ENCODE measurements around the gene CDH8. TPM values are rescaled to one million over a fixed set of nuclear protein-coding genes. Genes with fewer than 3 reads are reported as not detected.

Gene CDH8
- total RNA-seq, 1 experiment from 2014 or later = not detected

- Histone ChIP-seq H3K4me1 (replicated peaks; ENCODE audit: insufficient read depth) (no peaks in the 10 kb centered on the region), H3K27me3 (ENCODE audit: insufficient read depth, low read depth) (no peaks in the 10 kb centered on the region), H4K20me1 (ENCODE audit: insufficient read depth) (no peaks in the 10 kb centered on the region), H2AFZ (no peak overlapping the region), H3K4me2 (no peak overlapping the region), H3K79me2 (ENCODE audit: low read depth) (no peaks in the 10 kb centered on the region), H3K4me3 (no peak overlapping the region), H3K36me3 (ENCODE audit: low read depth) (no peaks in the 10 kb centered on the region), H3F3A (ENCODE audit: insufficient read depth, low read depth) (no peaks in the 10 kb centered on the region), H3K9me3 (ENCODE audit: insufficient read depth, low read depth) (no peaks in the 10 kb centered on the region), H3K9me2 (ENCODE audit: insufficient read depth) (no peaks in the 10 kb centered on the region), H3K27ac (no peak overlapping the region)
- intact Hi-C loops (cut with micrococcal nuclease; ENCODE audit: unreplicated experiment) = no loop called here
- CTCF ChIA-PET = no interaction called here
- POLR2A ChIA-PET (ENCODE audit: unreplicated experiment) = no interaction called here
- no TSS peak for BruUV-seq (replicated peaks)
- no peak for DNase-seq
- no peak for TF ChIP-seq CTCF (conservative IDR thresholded peaks at IDR 0.05)
- no peak for TF ChIP-seq EZH2 (IDR thresholded peaks at IDR 0.05; ENCODE audit: low read depth)
These were observed 15.7 kb upstream of the CDH8 start for GRCh38 chr16:62051942-62052341.

GRCh38 chr16:62050793-62051192 is 14.6 kb upstream of the CDH8 start:
- CTCF ChIA-PET = no interaction called here

DNA sequence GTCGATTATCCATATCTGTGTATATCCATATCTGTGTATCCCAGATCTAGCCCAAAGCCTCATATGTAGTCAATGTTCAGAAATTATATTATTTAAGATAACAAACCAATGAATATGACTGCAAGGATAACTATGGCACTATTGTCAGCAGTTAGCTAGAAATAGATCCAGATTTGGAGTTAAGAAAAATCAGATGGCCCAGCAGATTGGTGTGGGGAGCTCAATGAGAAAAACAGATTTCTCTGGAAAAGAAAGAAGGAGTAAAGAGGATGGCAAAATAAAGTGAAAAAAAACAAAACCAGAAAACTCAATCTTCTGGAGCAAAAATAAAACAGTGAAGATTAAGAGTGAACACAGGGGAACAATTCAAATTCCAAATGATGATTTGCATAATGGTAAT is 10.6 kb upstream of the CDH8 start:
- Histone ChIP-seq H3K9me3 (ENCODE audit: insufficient read depth, low read depth) (no peaks in the 10 kb centered on the region), H3K4me2 (no peak overlapping the region), H3K9me2 (ENCODE audit: insufficient read depth) (no peaks in the 10 kb centered on the region), H2AFZ (no peak overlapping the region), H4K20me1 (ENCODE audit: insufficient read depth) (no peaks in the 10 kb centered on the region), H3K4me1 (replicated peaks; ENCODE audit: insufficient read depth) (no peaks in the 10 kb centered on the region), H3K79me2 (ENCODE audit: low read depth) (no peaks in the 10 kb centered on the region), H3K4me3 (no peak overlapping the region), H3K27ac (no peak overlapping the region), H3K36me3 (ENCODE audit: low read depth) (no peaks in the 10 kb centered on the region), H3F3A (ENCODE audit: insufficient read depth, low read depth) (no peaks in the 10 kb centered on the region), H3K27me3 (ENCODE audit: insufficient read depth, low read depth) (no peaks in the 10 kb centered on the region)
- intact Hi-C loops (cut with micrococcal nuclease; ENCODE audit: unreplicated experiment) = no loop called here
- CTCF ChIA-PET = no interaction called here
- BruUV-seq (replicated peaks) = no TSS peak
- DNase-seq = no peak
- POLR2A ChIA-PET (ENCODE audit: unreplicated experiment) = no interaction called here
- no peak for TF ChIP-seq CTCF (conservative IDR thresholded peaks at IDR 0.05)
- TF ChIP-seq EZH2 (IDR thresholded peaks at IDR 0.05; ENCODE audit: low read depth) = no peak

More at GRCh38 chr16:62050793-62051192, 14.6 kb upstream of the CDH8 start:
- DNase-seq = no peak
- no peaks in the 10 kb centered on the region for H4K20me1 ChIP-seq (ENCODE audit: insufficient read depth)
- no peaks in the 10 kb centered on the region for H3F3A ChIP-seq (ENCODE audit: insufficient read depth, low read depth)
- TF ChIP-seq CTCF (conservative IDR thresholded peaks at IDR 0.05) (no peak), EZH2 (IDR thresholded peaks at IDR 0.05; ENCODE audit: low read depth) (no peak)
- H3K9me2 ChIP-seq (ENCODE audit: insufficient read depth) = no peaks in the 10 kb centered on the region
- H3K9me3 ChIP-seq (ENCODE audit: insufficient read depth, low read depth) = no peaks in the 10 kb centered on the region
- H2AFZ ChIP-seq = no peak overlapping the region
- POLR2A ChIA-PET (ENCODE audit: unreplicated experiment) = no interaction called here
- no peaks in the 10 kb centered on the region for H3K36me3 ChIP-seq (ENCODE audit: low read depth)
- H3K4me3 ChIP-seq = no peak overlapping the region
- intact Hi-C loops (cut with micrococcal nuclease; ENCODE audit: unreplicated experiment) = no loop called here
- H3K4me2 ChIP-seq = no peak overlapping the region
- BruUV-seq (replicated peaks) = no TSS peak
- no peak overlapping the region for H3K27ac ChIP-seq
- H3K79me2 ChIP-seq (ENCODE audit: low read depth) = no peaks in the 10 kb centered on the region
- no peaks in the 10 kb centered on the region for H3K27me3 ChIP-seq (ENCODE audit: insufficient read depth, low read depth)
- H3K4me1 ChIP-seq (replicated peaks; ENCODE audit: insufficient read depth) = no peaks in the 10 kb centered on the region
